GM18519 (cell line): ENCODE data around the gene UST.
"Not testable (repeated sequence)": the region's sequence is repeated elsewhere in the genome, so short reads cannot be mapped to it uniquely, and the experiment has no call there.

ENCODE experiments used
- ATAC-seq: cut with Tn5 transposase; IDR thresholded peaks from one replicate; pipeline ENCODE4 v1.9.1; 2021; ENCODE audit warnings: mild to moderate bottlenecking, moderate library complexity; ENCODE audit not compliant: unreplicated experiment, low FRiP score

UST gene

DNA sequence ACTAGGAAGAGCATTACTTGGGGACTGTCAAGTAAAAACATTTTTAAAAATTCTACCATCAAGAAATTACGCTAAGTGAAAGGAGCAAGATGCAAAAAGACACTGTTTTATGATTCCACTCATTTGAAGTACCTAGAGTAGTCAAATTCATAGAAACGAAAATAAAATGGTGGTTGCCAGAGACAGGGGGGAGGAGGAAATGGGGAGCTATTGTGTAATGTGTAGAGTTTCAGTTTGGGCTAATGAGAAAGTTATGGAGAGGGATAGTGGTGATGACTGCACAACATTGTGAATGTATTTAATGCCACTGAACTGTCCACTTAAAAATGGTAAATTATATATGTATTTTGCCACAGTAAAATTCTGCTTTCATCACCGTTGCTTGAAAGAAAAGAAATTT lies 83.8 kb downstream of the UST start:
- ATAC-seq, result no peak

DNA sequence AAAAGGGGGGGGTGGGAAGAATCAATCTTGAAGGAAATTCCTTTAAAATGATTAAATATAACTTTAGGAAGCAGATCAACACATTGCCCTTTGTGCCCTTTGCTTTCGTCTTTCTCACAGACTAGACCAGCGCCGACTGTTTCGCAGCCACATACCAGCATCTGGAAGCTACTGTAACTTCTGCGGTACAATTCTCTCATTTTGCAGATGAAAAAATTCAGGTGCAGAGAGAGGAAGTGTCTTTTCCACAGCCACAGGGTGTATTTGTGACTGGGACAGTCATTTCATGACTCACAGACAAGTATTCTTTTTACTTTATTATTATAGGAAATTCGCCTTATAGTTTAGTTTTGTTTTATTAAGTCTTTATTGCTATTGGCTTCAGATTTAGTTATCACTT lies 84.2 kb downstream of the UST start:
- ATAC-seq, result no peak

DNA sequence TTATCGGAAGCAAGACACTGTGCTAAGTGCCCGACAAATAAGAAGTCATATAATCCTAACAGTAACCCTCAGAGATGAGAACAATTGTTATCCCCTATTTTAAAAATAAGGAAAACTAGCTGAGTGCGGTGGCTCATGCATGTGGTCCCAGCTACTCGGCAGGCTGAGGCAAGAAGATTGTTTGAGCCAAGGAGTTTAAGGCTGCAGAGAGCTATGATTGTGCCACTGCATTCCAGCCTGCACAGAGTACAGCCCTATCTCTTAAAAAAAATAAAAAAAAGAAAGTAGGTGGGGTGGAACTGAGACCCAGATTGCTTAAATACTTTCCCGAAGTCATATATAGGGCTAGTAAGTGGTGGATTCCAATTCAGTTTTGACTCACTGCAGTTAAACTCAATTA lies 84.7 kb downstream of the UST start:
- ATAC-seq, result no peak

DNA sequence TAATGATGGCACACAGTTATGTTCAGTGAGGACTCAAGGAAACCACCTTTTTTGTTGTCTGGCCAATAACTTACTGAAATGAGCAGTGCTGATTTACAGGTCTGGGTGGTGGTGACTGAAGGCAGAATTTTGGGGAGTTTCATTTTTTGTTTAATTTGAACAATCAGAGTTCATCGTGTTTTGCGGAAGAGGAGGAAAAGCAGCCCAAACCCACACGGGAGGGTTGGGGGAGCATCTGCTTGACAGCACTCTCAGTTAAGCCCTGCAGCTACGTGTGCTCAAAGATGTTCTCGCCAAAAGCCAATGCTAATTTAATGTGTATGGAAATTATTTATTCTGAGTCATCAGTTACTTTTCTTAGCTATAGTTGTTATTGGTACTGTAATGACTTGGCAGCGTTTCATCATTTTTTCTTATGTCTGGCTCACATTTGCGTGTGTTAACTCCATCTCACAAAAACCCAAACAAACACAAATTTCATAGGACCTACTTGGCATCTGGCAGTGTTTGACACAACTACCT lies 89.2 kb downstream of the UST start:
- ATAC-seq, result peak; percentile 44

DNA sequence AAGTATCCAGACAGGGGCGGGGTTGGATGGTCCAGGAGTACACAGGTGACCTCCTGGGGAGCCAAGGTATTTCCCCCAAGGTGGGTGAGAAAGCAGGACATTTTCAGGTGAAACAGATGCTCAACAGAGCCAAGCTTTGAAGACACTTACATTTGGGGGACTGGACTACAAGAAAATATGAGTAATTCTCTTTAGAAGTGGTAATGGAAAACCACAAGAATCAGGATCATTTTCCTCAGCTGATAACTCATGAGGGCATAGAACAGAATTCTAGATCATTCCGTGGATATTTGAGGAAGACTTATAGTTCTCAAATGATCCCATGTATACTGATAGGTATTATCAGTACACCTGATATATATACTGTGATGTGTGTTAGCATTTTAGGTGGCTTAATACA lies 89.9 kb downstream of the UST start:
- ATAC-seq, result no peak

DNA sequence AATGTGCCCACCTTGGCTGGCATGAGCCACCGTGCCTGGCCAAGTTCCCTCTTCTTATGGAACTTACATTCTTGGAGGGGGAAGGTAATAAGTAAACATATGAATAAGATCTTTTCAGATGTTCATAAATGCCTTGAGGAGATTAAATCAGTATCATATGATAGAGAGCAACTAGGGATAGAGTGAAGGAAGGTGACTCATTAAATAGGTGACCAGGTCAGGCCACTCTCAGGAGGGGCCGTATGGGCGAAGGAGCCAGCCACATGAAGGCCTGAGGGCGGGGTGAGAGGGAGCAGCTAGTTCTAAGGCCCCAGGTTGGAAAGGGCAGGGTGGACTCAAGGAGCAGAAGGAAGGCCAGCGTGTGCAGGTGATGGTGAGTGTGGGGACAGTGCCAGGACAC lies 91.1 kb downstream of the UST start:
- no peak for ATAC-seq

DNA sequence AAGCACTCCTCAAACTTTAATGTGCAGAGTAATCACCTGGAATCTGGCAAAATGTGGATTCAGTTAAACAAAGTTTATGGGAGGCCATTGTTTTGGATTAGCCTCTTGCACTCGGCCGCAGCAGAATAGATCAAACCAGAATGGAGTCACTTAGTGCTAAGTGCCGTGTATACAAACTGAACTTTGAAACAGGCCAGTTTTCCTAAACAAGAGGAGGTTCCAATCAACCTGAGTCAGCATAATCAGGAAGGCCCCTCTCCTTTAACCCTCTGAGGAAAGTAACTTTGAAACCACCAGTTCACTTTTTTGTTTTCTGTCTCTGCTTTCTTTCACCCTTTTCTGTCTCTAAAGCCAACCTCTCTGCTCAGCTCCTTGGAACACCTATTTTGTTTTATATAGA lies 92.2 kb downstream of the UST start:
- no peak for ATAC-seq

DNA sequence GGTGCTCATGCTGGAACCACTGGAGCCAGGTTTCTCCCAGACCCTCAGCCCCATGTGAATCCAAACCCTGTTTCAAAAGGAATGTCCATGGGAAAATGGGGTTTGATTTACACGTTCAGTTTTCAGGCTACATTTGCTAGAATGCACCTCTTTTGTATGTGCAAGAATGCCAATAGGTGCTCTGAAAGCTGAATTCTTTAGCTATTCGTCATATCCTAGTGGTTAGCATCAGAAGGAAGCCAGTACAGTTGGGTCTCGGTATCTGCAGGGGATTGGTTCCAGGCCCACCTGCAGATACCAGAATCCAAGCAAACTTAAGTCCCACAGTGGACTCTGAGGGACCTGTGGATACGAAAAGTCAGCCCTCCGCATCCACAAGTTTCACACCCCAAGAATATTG lies 93.4 kb downstream of the UST start:
- no peak for ATAC-seq

DNA sequence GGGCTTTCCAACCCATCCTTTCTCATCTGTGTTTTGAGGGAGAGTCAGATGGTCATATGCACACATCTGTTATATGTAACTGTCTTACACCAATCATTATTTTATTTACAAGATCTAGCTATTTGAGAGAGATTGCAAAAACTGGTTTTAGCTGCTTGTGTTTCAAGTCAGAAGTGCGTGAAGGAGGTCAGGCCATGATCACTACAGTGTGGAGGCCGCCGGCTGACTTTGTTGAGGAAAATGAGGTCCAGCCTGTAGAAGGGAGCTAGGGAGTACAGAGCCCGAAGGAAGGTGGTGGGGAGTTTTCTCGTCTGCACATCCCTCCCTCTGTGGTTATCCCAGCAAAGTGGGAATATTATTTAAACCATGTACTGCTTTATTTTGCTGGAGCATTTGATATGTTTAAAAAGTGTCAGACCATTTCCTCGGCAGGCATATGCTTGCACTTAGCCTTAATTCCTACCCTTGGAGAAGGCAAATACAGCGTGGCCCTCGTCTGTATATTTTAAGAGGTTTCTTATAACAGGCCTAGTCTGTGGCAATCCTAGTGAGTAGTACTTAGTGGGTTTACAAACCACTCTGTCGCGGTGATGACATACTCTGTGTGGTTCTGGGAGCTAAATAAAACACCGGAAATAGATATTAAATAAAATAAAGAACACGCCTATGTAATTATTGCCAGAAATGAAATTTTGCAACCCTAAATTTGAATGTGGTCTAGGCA lies 95.6 kb downstream of the UST start:
- no peak for ATAC-seq

DNA sequence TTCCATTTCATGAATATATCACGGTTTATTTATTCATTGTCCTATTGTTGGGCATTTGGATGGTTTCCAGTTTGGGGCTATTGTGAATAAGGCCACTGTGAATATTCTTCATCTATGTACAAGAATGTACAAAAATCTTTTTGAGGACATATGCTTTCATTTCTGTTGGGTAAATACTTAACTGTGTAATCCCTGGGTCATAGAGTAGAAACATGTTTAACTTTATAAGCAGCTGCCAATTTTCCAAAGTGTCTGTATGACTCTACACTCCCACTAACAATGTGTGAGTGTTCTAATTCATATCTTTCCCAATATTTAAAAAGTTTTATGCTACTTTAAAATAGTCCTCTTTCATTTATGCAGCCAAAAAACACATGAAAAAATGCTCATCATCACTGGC lies 98.6 kb downstream of the UST start:
- no peak for ATAC-seq

DNA sequence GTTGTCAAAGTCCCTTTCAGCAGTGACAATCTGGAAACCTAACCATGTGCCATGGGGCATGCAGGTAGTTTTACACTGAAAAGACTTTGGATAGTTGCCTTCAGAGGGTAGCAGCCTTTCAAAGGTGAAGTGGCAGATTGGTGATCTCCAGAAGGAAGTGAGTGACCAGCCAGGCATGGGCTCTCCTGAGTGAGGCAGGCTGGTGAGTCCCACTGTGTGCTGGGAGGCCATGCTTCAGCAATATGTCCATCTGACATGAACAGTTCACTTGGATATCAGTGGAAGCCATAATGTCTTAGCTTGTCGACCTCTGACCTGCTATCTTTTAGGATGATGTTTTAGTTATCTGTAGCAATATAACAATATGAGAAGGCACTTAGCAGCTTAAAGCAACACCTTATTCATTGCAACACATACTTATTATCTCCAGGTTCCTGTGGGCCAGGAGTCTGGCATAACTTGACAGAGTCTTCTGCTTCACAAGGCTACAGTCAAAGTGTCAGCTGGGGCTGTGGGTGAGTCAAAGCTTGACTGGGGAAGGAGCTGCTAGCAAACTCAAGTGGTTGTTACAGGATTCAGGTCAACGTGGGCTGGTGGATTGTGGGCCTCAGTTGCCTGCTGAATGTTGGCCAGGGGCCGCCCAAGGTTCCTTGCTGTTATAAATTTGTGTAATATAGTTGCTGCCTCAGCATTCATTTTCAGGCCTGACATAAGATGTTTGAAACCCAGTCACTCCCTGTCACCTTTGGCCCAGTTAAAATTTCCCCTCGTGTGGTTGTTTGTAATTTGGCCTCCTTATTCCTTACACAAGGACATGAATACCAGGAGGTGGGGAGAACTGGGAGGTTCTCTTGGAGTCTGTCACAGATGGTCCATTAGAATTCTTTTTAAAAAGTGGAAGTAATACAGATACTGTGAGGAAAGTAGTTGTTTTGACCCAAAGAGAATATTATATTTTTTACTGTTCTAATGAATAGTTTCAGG lies 100.2 kb downstream of the UST start:
- no peak for ATAC-seq

DNA sequence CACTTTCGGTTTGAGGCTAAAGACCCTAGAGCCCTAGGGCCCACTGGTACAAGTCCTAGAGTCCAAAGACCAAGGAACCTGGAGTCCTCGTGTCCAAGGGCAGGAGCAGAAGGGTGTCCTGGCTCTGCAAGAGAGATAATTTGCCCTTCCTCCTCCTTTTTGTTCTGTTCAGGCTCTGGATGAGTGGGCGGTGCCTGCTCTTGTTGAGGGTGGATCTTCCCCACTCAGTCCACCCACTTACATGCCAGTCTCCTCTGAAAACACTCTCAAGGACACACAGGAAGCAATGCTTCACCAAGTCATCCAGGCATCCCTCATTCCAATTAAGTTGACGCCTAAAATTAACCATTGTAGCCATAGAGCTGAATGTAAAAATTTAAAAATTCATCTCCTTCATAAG lies 102.1 kb downstream of the UST start:
- no peak for ATAC-seq

DNA sequence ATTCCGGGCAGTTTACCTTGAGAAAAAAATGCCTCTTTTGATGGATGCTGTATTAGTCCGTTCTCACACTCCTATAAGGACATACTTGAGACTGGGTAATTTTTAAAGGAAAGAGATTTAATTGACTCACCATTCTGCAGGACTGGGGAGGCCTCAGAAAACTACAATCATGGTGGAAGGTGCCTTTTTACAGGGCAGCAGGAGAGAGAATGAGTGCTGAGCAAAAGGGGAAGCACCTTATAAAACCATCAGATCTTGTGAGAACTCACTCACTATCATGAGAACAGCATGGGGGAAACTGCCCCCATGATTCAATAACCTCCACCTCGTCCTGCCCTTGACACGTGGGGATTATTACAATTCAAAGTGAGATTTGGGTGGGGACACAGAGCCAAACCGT lies 102.6 kb downstream of the UST start:
- ATAC-seq, result not testable (repeated sequence)

DNA sequence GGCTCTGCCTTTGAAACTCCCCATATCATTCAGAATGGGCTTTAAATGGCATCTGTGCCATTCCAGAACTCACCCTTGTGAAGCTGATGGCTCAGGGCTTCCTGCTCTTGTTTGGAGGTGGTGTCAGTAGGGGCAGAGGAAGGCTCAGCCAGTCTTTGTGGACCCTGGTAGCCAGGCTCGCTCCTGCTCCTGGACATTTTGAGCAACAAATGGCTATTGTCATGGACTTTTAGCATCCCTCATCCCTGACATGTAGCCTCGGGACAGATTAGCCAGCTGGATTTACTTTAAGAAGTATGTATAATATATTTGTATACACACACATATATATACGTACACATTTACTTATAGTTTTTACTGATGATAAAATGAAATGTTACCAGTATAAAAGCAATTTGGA lies 104.1 kb downstream of the UST start:
- ATAC-seq, result no peak

DNA sequence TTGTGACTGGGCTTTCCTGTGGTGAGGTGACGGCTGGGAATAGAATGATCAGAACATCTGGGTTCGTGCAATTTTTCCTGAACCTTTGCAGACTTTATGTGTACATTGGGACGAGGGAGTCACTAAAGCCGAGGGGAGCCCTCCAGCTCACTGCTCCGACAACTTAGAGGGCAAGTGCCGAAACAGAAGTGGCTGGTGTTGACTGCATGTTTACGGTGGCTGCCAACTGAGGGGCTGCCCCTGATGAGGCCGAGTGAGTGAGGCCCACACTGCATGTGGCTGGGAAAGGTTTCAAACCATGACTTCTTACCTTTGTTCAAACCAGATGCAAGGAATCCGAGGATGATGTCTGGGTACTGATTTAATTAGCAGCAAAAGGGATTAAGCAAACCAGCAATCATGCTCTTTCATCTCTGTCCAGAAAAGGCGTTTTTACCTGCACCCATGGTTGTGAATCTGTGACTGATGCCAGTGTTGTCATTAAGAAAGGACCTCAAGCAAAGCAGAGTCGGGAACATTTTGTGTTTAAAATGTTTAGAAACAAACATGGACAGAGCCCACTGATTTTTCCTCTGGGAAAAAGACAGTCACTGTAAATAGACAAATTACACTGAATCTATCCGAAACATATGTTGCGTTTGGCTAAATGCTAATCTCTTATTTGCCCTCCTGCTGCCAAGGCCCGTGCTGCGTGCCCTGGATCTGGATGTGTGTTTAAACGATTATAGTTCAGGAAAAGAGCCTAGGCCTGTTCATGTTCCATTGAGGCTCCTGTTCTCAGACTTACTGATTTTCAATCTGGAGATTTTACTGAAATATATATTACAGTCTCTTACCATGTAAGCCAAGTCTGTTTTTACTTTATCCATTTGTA lies 105.1 kb downstream of the UST start:
- ATAC-seq, result no peak

DNA sequence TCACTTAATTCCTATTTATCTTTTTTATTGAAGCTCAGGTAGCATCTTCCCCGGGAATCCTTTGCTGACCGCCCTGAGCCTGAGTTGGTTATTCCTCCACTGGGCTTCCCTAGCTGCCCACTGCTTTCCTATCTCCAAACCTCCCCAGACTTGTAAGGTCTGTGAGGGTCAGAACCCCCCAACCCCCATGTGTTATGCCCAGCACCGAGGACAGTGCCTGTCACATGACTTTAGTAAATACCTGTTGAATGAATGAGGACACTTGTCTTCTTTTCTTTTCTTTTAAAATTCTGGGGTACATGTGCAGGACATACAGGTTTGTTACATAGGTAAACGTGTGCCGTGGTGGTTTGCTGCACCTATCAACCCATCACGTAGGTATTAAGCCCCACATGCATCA lies 105.9 kb downstream of the UST start:
- ATAC-seq, result no peak

DNA sequence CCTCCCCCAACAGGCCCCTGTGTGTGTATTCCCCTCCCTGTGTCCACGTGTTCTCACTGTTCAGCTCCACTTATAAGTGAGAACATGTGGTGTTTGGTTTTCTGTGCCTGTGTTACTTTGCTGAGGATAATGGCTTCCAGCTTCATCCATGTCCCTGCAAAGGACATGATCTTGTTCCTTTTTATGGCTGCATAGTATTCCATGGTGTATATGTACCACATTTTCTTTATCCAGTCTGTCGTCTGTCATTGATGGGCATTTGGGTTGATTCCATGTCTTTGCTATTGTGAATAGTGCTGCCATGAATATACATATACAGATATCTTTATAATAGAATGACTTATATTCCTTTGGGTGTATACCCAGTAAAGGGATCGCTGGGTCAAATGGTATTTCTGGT lies 106.3 kb downstream of the UST start:
- not testable (repeated sequence) for ATAC-seq

DNA sequence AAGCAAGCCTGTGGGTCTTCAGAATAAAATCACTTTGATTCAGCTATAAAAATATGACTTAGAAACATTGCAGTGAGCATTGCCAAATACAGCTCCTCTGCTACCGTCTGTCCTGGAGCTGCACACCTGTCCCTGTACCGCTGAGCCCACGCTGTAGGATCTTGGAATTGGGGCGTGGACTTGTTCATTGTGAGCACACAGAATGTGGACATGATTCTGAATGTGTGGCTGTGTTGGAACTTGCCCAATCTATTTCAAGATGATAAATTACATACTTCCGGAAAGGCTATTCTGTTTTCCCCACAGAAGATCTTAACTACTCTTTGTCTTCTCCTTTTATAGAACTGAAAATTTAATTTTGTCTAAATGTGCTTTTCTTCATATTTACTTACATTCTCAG lies 107.3 kb downstream of the UST start:
- no peak for ATAC-seq

DNA sequence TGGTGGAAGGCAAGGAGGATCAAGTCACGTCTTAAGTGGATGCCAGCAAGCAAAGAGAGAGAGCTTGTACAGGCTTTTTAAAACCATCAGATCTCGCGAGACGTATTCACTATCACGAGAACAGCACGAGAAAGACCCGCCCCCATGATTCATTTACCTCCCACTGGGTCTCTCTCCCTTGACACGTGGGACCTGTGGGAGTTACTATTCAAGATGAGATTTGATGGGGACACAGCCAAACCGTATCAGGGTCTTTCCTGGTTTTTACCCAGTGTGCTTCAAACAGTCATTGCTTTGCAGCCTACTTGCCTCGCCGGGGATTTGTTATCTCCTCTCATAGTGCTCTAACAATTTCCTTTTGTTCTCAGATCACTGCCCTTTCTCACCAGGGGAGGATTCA lies 108.2 kb downstream of the UST start:
- ATAC-seq, result no peak

DNA sequence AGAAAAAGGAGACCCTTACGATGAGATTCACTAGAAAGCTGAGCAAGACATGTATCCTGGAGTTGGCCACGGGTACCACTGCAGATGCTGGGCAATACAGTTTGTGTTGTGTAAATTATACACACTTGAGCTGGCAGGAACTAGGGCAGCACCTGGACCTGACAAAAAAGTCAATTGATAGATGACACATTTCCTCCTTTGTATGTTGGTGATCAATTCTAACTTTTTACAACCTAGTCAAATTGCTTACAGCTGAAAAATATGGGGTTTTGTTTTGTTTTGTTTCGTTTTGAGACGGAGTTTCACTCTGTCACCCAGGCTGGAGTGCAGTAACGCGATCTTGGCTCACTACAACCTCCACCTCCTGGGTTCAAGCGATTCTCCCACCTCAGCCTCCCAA lies 108.9 kb downstream of the UST start:
- ATAC-seq, result no peak
